K562 (cell line): ENCODE data around the gene ARHGAP22. TPM values are rescaled to one million over a fixed set of nuclear protein-coding genes. Genes with fewer than 3 reads are reported as not detected.

Experiments
- BHLHE40 ChIP-seq: IDR thresholded peaks from 2 replicates; pipeline ENCODE4 v1.6.1; 2011; ENCODE audit warnings: low read length, improper control_type of control experiment
- CHAMP1 ChIP-seq: fragments of 450-650 bp; IDR thresholded peaks from 2 replicates; pipeline ENCODE4 v1.6.1; 2016; ENCODE audit warnings: mild to moderate bottlenecking
- DMBX1 ChIP-seq: fragments of 250-450 bp; sonication (Bioruptor Pico); IDR thresholded peaks from 2 replicates; pipeline ENCODE4 v1.8.0; 2022; ENCODE audit warnings: inconsistent platforms, mild to moderate bottlenecking, moderate library complexity, borderline replicate concordance
- ELF1 ChIP-seq: fragments of 200-800 bp; sonication (Bioruptor generic); IDR thresholded peaks from 2 replicates; pipeline ENCODE4 v1.6.1; 2016; ENCODE audit warnings: missing genetic modification characterization, missing compliant biosample characterization
- FOXM1 ChIP-seq, 2 experiments: fragments of 450-650 bp in 1 of 2; sonication (generic) in 1 of 2; formaldehyde crosslinking in 1 of 2; IDR thresholded peaks; 2 replicates each; pipeline versions ENCODE4 v1.6.1 to v1.9.0; 2017 to 2022; ENCODE audit warnings: low read depth in 2 of 2, mild to moderate bottlenecking in 2 of 2, missing genetic modification reagents in 1 of 2, moderate library complexity in 1 of 2
- ID3 ChIP-seq, 2 experiments: fragments of 250-450 bp in 1 of 2; fragments of 450-650 bp in 1 of 2; sonication (Bioruptor Pico) in 1 of 2; IDR thresholded peaks; 2 replicates each; pipeline versions ENCODE4 v1.6.1 to v1.8.0; 2016 to 2021; ENCODE audit warnings: mild to moderate bottlenecking in 2 of 2, moderate library complexity in 2 of 2, missing compliant biosample characterization in 1 of 2, missing genetic modification characterization in 1 of 2
- L3MBTL2 ChIP-seq: fragments of 450-650 bp; IDR thresholded peaks from 2 replicates; pipeline ENCODE4 v1.6.1; 2016; ENCODE audit warnings: mild to moderate bottlenecking, moderate library complexity
- MYC ChIP-seq, 2 experiments: fragments of 250-450 bp in 1 of 2; sonication (Bioruptor Pico) in 1 of 2; IDR thresholded peaks; 2 replicates each; pipeline versions ENCODE4 v1.5.1 to v1.6.1; 2012 to 2021; ENCODE audit warnings: low read depth in 2 of 2, borderline replicate concordance in 1 of 2, improper control_type of control experiment in 1 of 2, low read length in 1 of 2, mild to moderate bottlenecking in 1 of 2, moderate library complexity in 1 of 2
- NR2C1 ChIP-seq, 2 experiments: fragments of 450-650 bp; IDR thresholded peaks; 2 replicates each; pipeline ENCODE4 v1.6.1; 2017; ENCODE audit warnings: mild to moderate bottlenecking in 2 of 2, antibody characterized with exemption in 1 of 2, inconsistent platforms in 1 of 2, missing compliant biosample characterization in 1 of 2, missing genetic modification characterization in 1 of 2
- RCOR1 ChIP-seq, 2 experiments: IDR thresholded peaks; 2 replicates each; pipeline ENCODE4 v1.6.1; 2012; ENCODE audit warnings: low read depth in 2 of 2, low read length in 2 of 2, borderline replicate concordance in 1 of 2, improper control_type of control experiment in 1 of 2
- ZNF175 ChIP-seq: fragments of 200-800 bp; sonication (Bioruptor generic); IDR thresholded peaks from 2 replicates; pipeline ENCODE4 v1.6.1; 2016; ENCODE audit warnings: low read depth, mild to moderate bottlenecking, missing genetic modification characterization, missing compliant biosample characterization
- ZNF592 ChIP-seq: fragments of 450-650 bp; IDR thresholded peaks from 2 replicates; pipeline ENCODE4 v1.6.1; 2017; ENCODE audit warnings: antibody characterized with exemption, mild to moderate bottlenecking
- ZNF695 ChIP-seq: fragments of 450-650 bp; formaldehyde crosslinking; IDR thresholded peaks from 2 replicates; pipeline ENCODE4 v1.4.0; 2020; ENCODE audit warnings: mild to moderate bottlenecking, moderate library complexity
- ZNF696 ChIP-seq: fragments of 250-450 bp; sonication (Bioruptor Pico); conservative IDR thresholded peaks from 2 replicates; pipeline ENCODE4 v1.4.0; 2020; ENCODE audit warnings: mild to moderate bottlenecking, moderate library complexity
- ZNF699 ChIP-seq: fragments of 250-450 bp; sonication (Bioruptor Pico); IDR thresholded peaks from 2 replicates; pipeline ENCODE4 v1.8.0; 2021; ENCODE audit warnings: mild to moderate bottlenecking, moderate library complexity; ENCODE audit not compliant: insufficient replicate concordance
- ZNF740 ChIP-seq, 3 experiments: fragments of 200-800 bp in 1 of 3; sonication (Bioruptor generic) in 1 of 3; sonication (generic) in 1 of 3; formaldehyde crosslinking in 1 of 3; IDR thresholded peaks; 2 replicates each; pipeline versions ENCODE4 v1.6.1 to v1.8.0; 2016 to 2022; ENCODE audit warnings: mild to moderate bottlenecking in 2 of 3, missing compliant biosample characterization in 2 of 3, missing genetic modification characterization in 2 of 3, missing genetic modification reagents in 1 of 3
- polyA plus RNA-seq, 8 experiments: library from polyadenylated mRNA; depleted of rRNA in 4 of 8; stranded (reverse) in 5 of 8; unstranded in 3 of 8; fragments of >200 nt; fragmentation: Nextera tagmentation in 2 of 8; fragmentation: Illumina TruSeq in 1 of 8; extraction: Ambion mirVana in 2 of 8; extraction: Trizol in 1 of 8; gene quantifications; 2 replicates each; pipeline versions ENCODE4 v1.2.1 to v1.2.3, GENCODE V29; 2011 to 2014; ENCODE audit warnings: inconsistent platforms in 1 of 8, missing spikeins in 1 of 8
- total RNA-seq, 7 experiments: library from RNA; depleted of rRNA in 6 of 7; stranded (reverse); fragments of >200 nt in 6 of 7; fragmentation: Illumina TruSeq in 2 of 7; extraction: Trizol in 2 of 7; gene quantifications; 2 replicates each; pipeline versions ENCODE4 v1.2.1 to v1.2.3, GENCODE V29; 2011 to 2021; ENCODE audit warnings: low replicate concordance in 1 of 7

ARHGAP22 gene
- total and polyA plus RNA-seq, 9 of the 15 experiments (the other 6 are each of a cell fraction or from before 2014, with no cell fraction given): 1.3 to 28.1 (median 12.7) TPM

- peak; percentile 95 for TF ChIP-seq ZNF592
- 0 out of 2 replicates have a peak, but pooled peaks have one; percentile 15 for TF ChIP-seq ELF1 (tag)
- no peak for TF ChIP-seq ZNF740 (CRISPR knock-in tag; IDR thresholded peaks at IDR 0.05)
- TF ChIP-seq ZNF740 (tag; IDR thresholded peaks at IDR 0.05): 0 out of 4 replicates have a peak, but pooled peaks of 1 of the 2 experiments have one; percentile 52
- TF ChIP-seq CHAMP1: 0 out of 2 replicates have a peak, but pooled peaks have one; percentile 18
- peak; percentile 55; the same call in 1 of the 2 replicates for TF ChIP-seq MYC (IDR thresholded peaks at IDR 0.05; ENCODE audit: low read depth, low read length)
- no peak for TF ChIP-seq MYC (CRISPR knock-in tag; IDR thresholded peaks at IDR 0.05; ENCODE audit: borderline replicate concordance, low read depth)
- TF ChIP-seq RCOR1 (IDR thresholded peaks at IDR 0.05; ENCODE audit: borderline replicate concordance in 1 of 2, low read depth in 2 of 2, low read length in 2 of 2): peak in 1 of 2 experiments; percentile 65; a peak in 1 of 4 replicates
- peak; percentile 13; the same call in 1 of the 2 replicates for TF ChIP-seq FOXM1 (IDR thresholded peaks at IDR 0.05; ENCODE audit: low read depth)
- no peak for TF ChIP-seq FOXM1 (CRISPR knock-in tag; IDR thresholded peaks at IDR 0.05; ENCODE audit: low read depth)
- TF ChIP-seq L3MBTL2: peak; percentile 85
- TF ChIP-seq ZNF699 (CRISPR knock-in tag): no peak
- TF ChIP-seq DMBX1 (CRISPR knock-in tag): peak; percentile 87
- TF ChIP-seq ZNF175 (CRISPR knock-in tag): 0 out of 2 replicates have a peak, but pooled peaks have one; percentile 19
- TF ChIP-seq ZNF696: no peak
- no peak for TF ChIP-seq ZNF695 (CRISPR knock-in tag)
- TF ChIP-seq NR2C1 (IDR thresholded peaks at IDR 0.05): no peak
- TF ChIP-seq NR2C1 (tag; IDR thresholded peaks at IDR 0.05): no peak
- TF ChIP-seq BHLHE40: no peak
- no peak for TF ChIP-seq ID3 (CRISPR knock-in tag; IDR thresholded peaks at IDR 0.05)
- peak; percentile 59; the same call in 1 of the 2 replicates for TF ChIP-seq ID3 (tag; IDR thresholded peaks at IDR 0.05)
Observed at GRCh38 chr10:48430402-48430993, 174.4 kb downstream of the ARHGAP22 start (continued).
